Gastrocnemius medialis (tissue), 4 donors: ENCODE results near the gene ITGAE. TPM values are rescaled to one million over a fixed set of nuclear protein-coding genes. Genes with fewer than 3 reads are reported as not detected.

ENCODE experiments used
- ATAC-seq, 2 donors: fragments of 150-250 bp; one replicate each; pipeline ENCODE4 v1.9.1; 2016
- DNase-seq, 2 donors: peaks; one replicate each; pipeline ENCODE4 v3.0.0-alpha.2; 2019
- H3K27ac ChIP-seq, 4 donors: fragments of 200-600 bp; sonication (generic); 1 replicate in 1 of 4; 2 replicates in 3 of 4; pipeline ENCODE4 v1.5.1; 2016 to 2018; ENCODE audit warnings: mild to moderate bottlenecking in 2 of 4, moderate library complexity in 1 of 4
- H3K27me3 ChIP-seq, 3 donors: fragments of 200-600 bp; sonication (generic) in 2 of 3; 1 replicate in 1 of 3; 2 replicates in 2 of 3; pipeline versions ENCODE4 v1.5.1 to v1.6.0; 2016 to 2019; ENCODE audit warnings: mild to moderate bottlenecking in 1 of 3, moderate library complexity in 1 of 3
- H3K36me3 ChIP-seq, 2 donors: fragments of 200-600 bp; sonication (generic) in 1 of 2; one replicate each; pipeline ENCODE4 v1.5.1; 2017 to 2018
- H3K4me1 ChIP-seq, 2 donors: fragments of 200-600 bp; sonication (generic) in 1 of 2; one replicate each; pipeline ENCODE4 v1.5.1; 2016 to 2017; ENCODE audit warnings: mild to moderate bottlenecking in 2 of 2
- H3K4me3 ChIP-seq, 4 donors: fragments of 200-600 bp; sonication (generic) in 3 of 4; 1 replicate in 1 of 4; 2 replicates in 3 of 4; pipeline ENCODE4 v1.5.1; 2016 to 2019; ENCODE audit warnings: mild to moderate bottlenecking in 2 of 4
- H3K9me3 ChIP-seq, 3 donors: fragments of 200-600 bp; sonication (generic) in 2 of 3; 1 replicate in 1 of 3; 2 replicates in 2 of 3; pipeline ENCODE4 v1.5.1; 2016 to 2019
- CTCF ChIP-seq, 5 experiments: fragments of 450-650 bp in 3 of 5; fragments of 200-600 bp in 2 of 5; sonication (generic) in 2 of 5; IDR thresholded peaks in 4 of 5; conservative IDR thresholded peaks in 1 of 5; 1 replicate in 4 of 5; 2 replicates in 1 of 5; pipeline ENCODE4 v1.5.1; 2016 to 2019; ENCODE audit warnings: antibody characterized with exemption in 5 of 5, mild to moderate bottlenecking in 3 of 5, moderate library complexity in 3 of 5
- POLR2A ChIP-seq, 2 donors: fragments of 450-650 bp; IDR thresholded peaks; one replicate each; pipeline ENCODE4 v1.6.1; 2017; ENCODE audit warnings: antibody characterized with exemption in 2 of 2, mild to moderate bottlenecking in 2 of 2, moderate library complexity in 2 of 2
- in situ Hi-C, 4 donors: fragments of 200-750 bp; cut with MboI; loops; one replicate each; pipeline versions ENCODE4 v1.15.0 to v1.8.0; 2017; ENCODE audit warnings: low sequenced_read_pairs in 4 of 4
- intact Hi-C: fragments of 100-400 bp; cut with DNase I; formaldehyde crosslinking; loops from one replicate; pipeline ENCODE4 v1.15.1; 2023; ENCODE audit warnings: low total_unique reads
- total RNA-seq, 4 donors: library from RNA; depleted of rRNA; stranded (reverse); fragments of >200 nt; gene quantifications; one replicate each; pipeline versions ENCODE4 v1.1.0 to v1.2.3, GENCODE V29; 2016

ITGAE gene
- total RNA-seq, 4 donors from 2014 or later = 10.8 to 25.0 (median 23.5) TPM

- DNase-seq = no peak
- no peak for ATAC-seq
- TF ChIP-seq CTCF (IDR thresholded peaks at IDR 0.05 in 4 of 5, conservative IDR thresholded peaks at IDR 0.05 in 1 of 5) = peak in 3 of 5 experiments; percentile 27 to 56 (median 37)
- no peak for TF ChIP-seq POLR2A (IDR thresholded peaks at IDR 0.05)
- Histone ChIP-seq H3K4me1 (peaks cover 6 to 16% of the 10 kb centered on the region in 2 donors), H3K27ac (no peak overlapping the region), H3K36me3 (peaks cover 0 to 32% of the 10 kb centered on the region in 2 donors), H3K9me3 (no peaks in the 10 kb centered on the region), H3K4me3 (no peak overlapping the region), H3K27me3 (no peaks in the 10 kb centered on the region)
- intact Hi-C loops = no loop called here
- in situ Hi-C loops = loop anchor here in 2 of 4 donors (10.0 kb wide), 1 partner anchor 109 kb away; no protein-coding TSS in a partner anchor
Observed at GRCh38 chr17:3843935-3844516, 43.0 kb upstream of the ITGAE start.

GRCh38 chr17:3838206-3838605 lies 37.2 kb upstream of the ITGAE start:
- in situ Hi-C loops = no loop called here
- Histone ChIP-seq H3K4me3 (no peak overlapping the region), H3K36me3 (peaks cover 0 to 47% of the 10 kb centered on the region in 2 donors), H3K27ac (no peak overlapping the region), H3K4me1 (peaks cover 21 to 26% of the 10 kb centered on the region in 2 donors), H3K9me3 (no peaks in the 10 kb centered on the region), H3K27me3 (no peaks in the 10 kb centered on the region)
- DNase-seq = no peak
- TF ChIP-seq POLR2A (IDR thresholded peaks at IDR 0.05) (no peak), CTCF (IDR thresholded peaks at IDR 0.05 in 4 of 5, conservative IDR thresholded peaks at IDR 0.05 in 1 of 5) (no peak)
- ATAC-seq = no peak
- intact Hi-C loops = loop anchor here (10.0 kb wide), 1 partner anchor 237 kb away; no protein-coding TSS in a partner anchor

GRCh38 chr17:3836551-3836950 lies 35.6 kb upstream of the ITGAE start:
- Histone ChIP-seq H3K4me1 (peaks cover 21 to 26% of the 10 kb centered on the region in 2 donors), H3K27ac (peak overlapping the region in 3 of 4 donors; percentile 74 to 75 (median 75)), H3K9me3 (no peaks in the 10 kb centered on the region), H3K4me3 (no peak overlapping the region), H3K27me3 (no peaks in the 10 kb centered on the region), H3K36me3 (peaks cover 0 to 34% of the 10 kb centered on the region in 2 donors)
- DNase-seq = no peak
- intact Hi-C loops (loop anchor here (1.0 to 10.0 kb wide), 2 partner anchors 9 to 238 kb away; no protein-coding TSS in a partner anchor), in situ Hi-C loops (no loop called here)
- ATAC-seq = no peak
- TF ChIP-seq POLR2A (IDR thresholded peaks at IDR 0.05) (no peak), CTCF (IDR thresholded peaks at IDR 0.05 in 4 of 5, conservative IDR thresholded peaks at IDR 0.05 in 1 of 5) (no peak)

GRCh38 chr17:3835410-3836229 lies 34.6 kb upstream of the ITGAE start:
- Histone ChIP-seq H3K4me3 (no peak overlapping the region), H3K9me3 (no peaks in the 10 kb centered on the region), H3K27me3 (no peaks in the 10 kb centered on the region), H3K27ac (peak overlapping the region; percentile 73 to 75 (median 74)), H3K4me1 (peaks cover 21 to 26% of the 10 kb centered on the region in 2 donors), H3K36me3 (peaks cover 0 to 33% of the 10 kb centered on the region in 2 donors)
- no peak for TF ChIP-seq CTCF (IDR thresholded peaks at IDR 0.05 in 4 of 5, conservative IDR thresholded peaks at IDR 0.05 in 1 of 5)
- TF ChIP-seq POLR2A (IDR thresholded peaks at IDR 0.05) = no peak
- intact Hi-C loops = loop anchor here (1.0 to 10.0 kb wide), 2 partner anchors 10 to 239 kb away; no protein-coding TSS in a partner anchor
- ATAC-seq (peak; percentile 97 to 98), DNase-seq (peak; percentile 40 to 82)
- in situ Hi-C loops = no loop called here
